WTC11 (cell line): ENCODE results near the gene KSR1.
"Not testable (repeated sequence)": the region's sequence is repeated elsewhere in the genome, so short reads cannot be mapped to it uniquely, and the experiment has no call there.

Experiments used
- ELF4 ChIP-seq: sonication (generic); formaldehyde crosslinking; IDR thresholded peaks from 2 replicates; pipeline ENCODE4 v1.8.1; 2022; ENCODE audit warnings: low read depth, mild to moderate bottlenecking, moderate library complexity, missing genetic modification reagents
- ETV6 ChIP-seq: sonication (generic); formaldehyde crosslinking; IDR thresholded peaks from 2 replicates; pipeline ENCODE4 v1.8.1; 2022; ENCODE audit warnings: mild to moderate bottlenecking, missing genetic modification reagents
- IRF2 ChIP-seq: sonication (generic); formaldehyde crosslinking; IDR thresholded peaks from 2 replicates; pipeline ENCODE4 v1.8.0; 2022; ENCODE audit warnings: low read depth, missing genetic modification reagents, borderline replicate concordance
- SOX15 ChIP-seq: fragments of 250-450 bp; sonication (Bioruptor Pico); IDR thresholded peaks from 2 replicates; pipeline ENCODE4 v1.9.0; 2021; ENCODE audit warnings: mild to moderate bottlenecking
- TF ChIP-seq, protein P1 (sequence below): fragments of 200-600 bp; IDR thresholded peaks from 2 replicates; pipeline ENCODE4 v1.8.0; 2022; ENCODE audit warnings: antibody characterized with exemption
- TF ChIP-seq, protein P2 (sequence below): sonication (generic); formaldehyde crosslinking; IDR thresholded peaks from 2 replicates; pipeline ENCODE4 v1.8.1; 2023; ENCODE audit warnings: mild to moderate bottlenecking, missing genetic modification reagents, moderate library complexity
- TF ChIP-seq, protein P3 (sequence below): sonication (generic); formaldehyde crosslinking; IDR thresholded peaks from 2 replicates; pipeline ENCODE4 v1.8.0; 2022; ENCODE audit warnings: missing genetic modification reagents
- TF ChIP-seq, protein P4 (sequence below): sonication (generic); formaldehyde crosslinking; conservative IDR thresholded peaks from 2 replicates; pipeline ENCODE4 v1.8.1; 2023; ENCODE audit warnings: mild to moderate bottlenecking, low read depth, missing genetic modification reagents, moderate library complexity
- TF ChIP-seq, protein P5 (sequence below): sonication (generic); formaldehyde crosslinking; IDR thresholded peaks from 2 replicates; pipeline ENCODE4 v1.8.1; 2022; ENCODE audit warnings: low read depth, mild to moderate bottlenecking, moderate library complexity, missing genetic modification reagents, borderline replicate concordance
- TF ChIP-seq, protein P6 (sequence below): sonication (generic); formaldehyde crosslinking; IDR thresholded peaks from 2 replicates; pipeline ENCODE4 v1.8.1; 2023; ENCODE audit warnings: mild to moderate bottlenecking, missing genetic modification reagents

DNA sequence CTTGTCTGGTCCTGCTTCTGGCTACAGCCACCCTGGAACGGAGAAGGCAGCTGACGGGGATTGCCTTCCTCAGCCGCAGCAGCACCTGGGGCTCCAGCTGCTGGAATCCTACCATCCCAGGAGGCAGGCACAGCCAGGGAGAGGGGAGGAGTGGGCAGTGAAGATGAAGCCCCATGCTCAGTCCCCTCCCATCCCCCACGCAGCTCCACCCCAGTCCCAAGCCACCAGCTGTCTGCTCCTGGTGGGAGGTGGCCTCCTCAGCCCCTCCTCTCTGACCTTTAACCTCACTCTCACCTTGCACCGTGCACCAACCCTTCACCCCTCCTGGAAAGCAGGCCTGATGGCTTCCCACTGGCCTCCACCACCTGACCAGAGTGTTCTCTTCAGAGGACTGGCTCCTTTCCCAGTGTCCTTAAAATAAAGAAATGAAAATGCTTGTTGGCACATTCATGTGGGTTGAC, 192.9 kb downstream of the KSR1 start:
- TF ChIP-seq, protein P1, sequence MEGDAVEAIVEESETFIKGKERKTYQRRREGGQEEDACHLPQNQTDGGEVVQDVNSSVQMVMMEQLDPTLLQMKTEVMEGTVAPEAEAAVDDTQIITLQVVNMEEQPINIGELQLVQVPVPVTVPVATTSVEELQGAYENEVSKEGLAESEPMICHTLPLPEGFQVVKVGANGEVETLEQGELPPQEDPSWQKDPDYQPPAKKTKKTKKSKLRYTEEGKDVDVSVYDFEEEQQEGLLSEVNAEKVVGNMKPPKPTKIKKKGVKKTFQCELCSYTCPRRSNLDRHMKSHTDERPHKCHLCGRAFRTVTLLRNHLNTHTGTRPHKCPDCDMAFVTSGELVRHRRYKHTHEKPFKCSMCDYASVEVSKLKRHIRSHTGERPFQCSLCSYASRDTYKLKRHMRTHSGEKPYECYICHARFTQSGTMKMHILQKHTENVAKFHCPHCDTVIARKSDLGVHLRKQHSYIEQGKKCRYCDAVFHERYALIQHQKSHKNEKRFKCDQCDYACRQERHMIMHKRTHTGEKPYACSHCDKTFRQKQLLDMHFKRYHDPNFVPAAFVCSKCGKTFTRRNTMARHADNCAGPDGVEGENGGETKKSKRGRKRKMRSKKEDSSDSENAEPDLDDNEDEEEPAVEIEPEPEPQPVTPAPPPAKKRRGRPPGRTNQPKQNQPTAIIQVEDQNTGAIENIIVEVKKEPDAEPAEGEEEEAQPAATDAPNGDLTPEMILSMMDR = not testable (repeated sequence)
- TF ChIP-seq, protein P2, sequence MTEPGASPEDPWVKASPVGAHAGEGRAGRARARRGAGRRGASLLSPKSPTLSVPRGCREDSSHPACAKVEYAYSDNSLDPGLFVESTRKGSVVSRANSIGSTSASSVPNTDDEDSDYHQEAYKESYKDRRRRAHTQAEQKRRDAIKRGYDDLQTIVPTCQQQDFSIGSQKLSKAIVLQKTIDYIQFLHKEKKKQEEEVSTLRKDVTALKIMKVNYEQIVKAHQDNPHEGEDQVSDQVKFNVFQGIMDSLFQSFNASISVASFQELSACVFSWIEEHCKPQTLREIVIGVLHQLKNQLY (CRISPR knock-in tag) = not testable (repeated sequence)
- TF ChIP-seq, protein P3, sequence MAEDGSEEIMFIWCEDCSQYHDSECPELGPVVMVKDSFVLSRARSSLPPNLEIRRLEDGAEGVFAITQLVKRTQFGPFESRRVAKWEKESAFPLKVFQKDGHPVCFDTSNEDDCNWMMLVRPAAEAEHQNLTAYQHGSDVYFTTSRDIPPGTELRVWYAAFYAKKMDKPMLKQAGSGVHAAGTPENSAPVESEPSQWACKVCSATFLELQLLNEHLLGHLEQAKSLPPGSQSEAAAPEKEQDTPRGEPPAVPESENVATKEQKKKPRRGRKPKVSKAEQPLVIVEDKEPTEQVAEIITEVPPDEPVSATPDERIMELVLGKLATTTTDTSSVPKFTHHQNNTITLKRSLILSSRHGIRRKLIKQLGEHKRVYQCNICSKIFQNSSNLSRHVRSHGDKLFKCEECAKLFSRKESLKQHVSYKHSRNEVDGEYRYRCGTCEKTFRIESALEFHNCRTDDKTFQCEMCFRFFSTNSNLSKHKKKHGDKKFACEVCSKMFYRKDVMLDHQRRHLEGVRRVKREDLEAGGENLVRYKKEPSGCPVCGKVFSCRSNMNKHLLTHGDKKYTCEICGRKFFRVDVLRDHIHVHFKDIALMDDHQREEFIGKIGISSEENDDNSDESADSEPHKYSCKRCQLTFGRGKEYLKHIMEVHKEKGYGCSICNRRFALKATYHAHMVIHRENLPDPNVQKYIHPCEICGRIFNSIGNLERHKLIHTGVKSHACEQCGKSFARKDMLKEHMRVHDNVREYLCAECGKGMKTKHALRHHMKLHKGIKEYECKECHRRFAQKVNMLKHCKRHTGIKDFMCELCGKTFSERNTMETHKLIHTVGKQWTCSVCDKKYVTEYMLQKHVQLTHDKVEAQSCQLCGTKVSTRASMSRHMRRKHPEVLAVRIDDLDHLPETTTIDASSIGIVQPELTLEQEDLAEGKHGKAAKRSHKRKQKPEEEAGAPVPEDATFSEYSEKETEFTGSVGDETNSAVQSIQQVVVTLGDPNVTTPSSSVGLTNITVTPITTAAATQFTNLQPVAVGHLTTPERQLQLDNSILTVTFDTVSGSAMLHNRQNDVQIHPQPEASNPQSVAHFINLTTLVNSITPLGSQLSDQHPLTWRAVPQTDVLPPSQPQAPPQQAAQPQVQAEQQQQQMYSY (CRISPR knock-in tag) = not testable (repeated sequence)
- not testable (repeated sequence) for TF ChIP-seq ETV6, SOX15, ELF4, IRF2 (CRISPR knock-in tag)
- TF ChIP-seq, protein P4, sequence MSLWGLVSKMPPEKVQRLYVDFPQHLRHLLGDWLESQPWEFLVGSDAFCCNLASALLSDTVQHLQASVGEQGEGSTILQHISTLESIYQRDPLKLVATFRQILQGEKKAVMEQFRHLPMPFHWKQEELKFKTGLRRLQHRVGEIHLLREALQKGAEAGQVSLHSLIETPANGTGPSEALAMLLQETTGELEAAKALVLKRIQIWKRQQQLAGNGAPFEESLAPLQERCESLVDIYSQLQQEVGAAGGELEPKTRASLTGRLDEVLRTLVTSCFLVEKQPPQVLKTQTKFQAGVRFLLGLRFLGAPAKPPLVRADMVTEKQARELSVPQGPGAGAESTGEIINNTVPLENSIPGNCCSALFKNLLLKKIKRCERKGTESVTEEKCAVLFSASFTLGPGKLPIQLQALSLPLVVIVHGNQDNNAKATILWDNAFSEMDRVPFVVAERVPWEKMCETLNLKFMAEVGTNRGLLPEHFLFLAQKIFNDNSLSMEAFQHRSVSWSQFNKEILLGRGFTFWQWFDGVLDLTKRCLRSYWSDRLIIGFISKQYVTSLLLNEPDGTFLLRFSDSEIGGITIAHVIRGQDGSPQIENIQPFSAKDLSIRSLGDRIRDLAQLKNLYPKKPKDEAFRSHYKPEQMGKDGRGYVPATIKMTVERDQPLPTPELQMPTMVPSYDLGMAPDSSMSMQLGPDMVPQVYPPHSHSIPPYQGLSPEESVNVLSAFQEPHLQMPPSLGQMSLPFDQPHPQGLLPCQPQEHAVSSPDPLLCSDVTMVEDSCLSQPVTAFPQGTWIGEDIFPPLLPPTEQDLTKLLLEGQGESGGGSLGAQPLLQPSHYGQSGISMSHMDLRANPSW (CRISPR knock-in tag) = not testable (repeated sequence)
- TF ChIP-seq, protein P5, sequence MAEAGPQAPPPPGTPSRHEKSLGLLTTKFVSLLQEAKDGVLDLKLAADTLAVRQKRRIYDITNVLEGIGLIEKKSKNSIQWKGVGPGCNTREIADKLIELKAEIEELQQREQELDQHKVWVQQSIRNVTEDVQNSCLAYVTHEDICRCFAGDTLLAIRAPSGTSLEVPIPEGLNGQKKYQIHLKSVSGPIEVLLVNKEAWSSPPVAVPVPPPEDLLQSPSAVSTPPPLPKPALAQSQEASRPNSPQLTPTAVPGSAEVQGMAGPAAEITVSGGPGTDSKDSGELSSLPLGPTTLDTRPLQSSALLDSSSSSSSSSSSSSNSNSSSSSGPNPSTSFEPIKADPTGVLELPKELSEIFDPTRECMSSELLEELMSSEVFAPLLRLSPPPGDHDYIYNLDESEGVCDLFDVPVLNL (CRISPR knock-in tag) = not testable (repeated sequence)
- TF ChIP-seq, protein P6, sequence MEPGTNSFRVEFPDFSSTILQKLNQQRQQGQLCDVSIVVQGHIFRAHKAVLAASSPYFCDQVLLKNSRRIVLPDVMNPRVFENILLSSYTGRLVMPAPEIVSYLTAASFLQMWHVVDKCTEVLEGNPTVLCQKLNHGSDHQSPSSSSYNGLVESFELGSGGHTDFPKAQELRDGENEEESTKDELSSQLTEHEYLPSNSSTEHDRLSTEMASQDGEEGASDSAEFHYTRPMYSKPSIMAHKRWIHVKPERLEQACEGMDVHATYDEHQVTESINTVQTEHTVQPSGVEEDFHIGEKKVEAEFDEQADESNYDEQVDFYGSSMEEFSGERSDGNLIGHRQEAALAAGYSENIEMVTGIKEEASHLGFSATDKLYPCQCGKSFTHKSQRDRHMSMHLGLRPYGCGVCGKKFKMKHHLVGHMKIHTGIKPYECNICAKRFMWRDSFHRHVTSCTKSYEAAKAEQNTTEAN (CRISPR knock-in tag) = not testable (repeated sequence)
